Head of caudate nucleus (tissue), 42 donors: ENCODE data around the gene THSD4.

Source experiments
- DNase-seq, 42 donors: peaks; one replicate each; pipeline versions ENCODE4 v3.0.0 to v3.0.0-alpha.2; 2020 to 2021; ENCODE audit warnings: mixed read lengths in 7 of 42
- intact Hi-C: fragments of 100-400 bp; cut with DNase I; formaldehyde crosslinking; loops from one replicate; pipeline ENCODE4 v1.15.0; 2022

The THSD4 gene

GRCh38 chr15:71344316-71344715 lies 229.0 kb downstream of the THSD4 start:
- intact Hi-C loops = no loop called here
- peak in 1 of 42 donors; percentile 17 for DNase-seq

GRCh38 chr15:71345186-71345585 lies 229.9 kb downstream of the THSD4 start:
- intact Hi-C loops = no loop called here

GRCh38 chr15:71346464-71346863 lies 231.2 kb downstream of the THSD4 start:
- intact Hi-C loops = no loop called here

More at GRCh38 chr15:71345186-71345585, 229.9 kb downstream of the THSD4 start:
- peak in 1 of 42 donors; percentile 28 for DNase-seq

GRCh38 chr15:71348597-71348996 lies 233.3 kb downstream of the THSD4 start:
- intact Hi-C loops = no loop called here
- peak in 1 of 42 donors; percentile 23 for DNase-seq

More at GRCh38 chr15:71346464-71346863, 231.2 kb downstream of the THSD4 start:
- peak in 1 of 42 donors; percentile 10 for DNase-seq

- intact Hi-C loops = no loop called here
- DNase-seq = no peak
These were observed 234.1 kb downstream of the THSD4 start for GRCh38 chr15:71349336-71349735.

- intact Hi-C loops = no loop called here
- DNase-seq = peak in 1 of 42 donors; percentile 31
These were observed 234.7 kb downstream of the THSD4 start for GRCh38 chr15:71349736-71350526.

GRCh38 chr15:71350622-71351378 lies 235.5 kb downstream of the THSD4 start:
- DNase-seq = no peak
- intact Hi-C loops = no loop called here

- intact Hi-C loops = no loop called here
- DNase-seq = no peak
These were observed 236.9 kb downstream of the THSD4 start for GRCh38 chr15:71352125-71352524.

GRCh38 chr15:71352765-71353164 lies 237.5 kb downstream of the THSD4 start:
- no peak for DNase-seq
- intact Hi-C loops = no loop called here

GRCh38 chr15:71353171-71353570 lies 237.9 kb downstream of the THSD4 start:
- no peak for DNase-seq
- intact Hi-C loops = no loop called here

GRCh38 chr15:71355268-71355667 lies 240.0 kb downstream of the THSD4 start:
- DNase-seq = no peak
- intact Hi-C loops = no loop called here

- intact Hi-C loops = no loop called here
- no peak for DNase-seq
These were observed 242.1 kb downstream of the THSD4 start for GRCh38 chr15:71357321-71357732.

GRCh38 chr15:71357967-71358366 lies 242.7 kb downstream of the THSD4 start:
- no peak for DNase-seq
- intact Hi-C loops = no loop called here

- DNase-seq = no peak
- intact Hi-C loops = no loop called here
These were observed 244.0 kb downstream of the THSD4 start for GRCh38 chr15:71359246-71359645.

- intact Hi-C loops = no loop called here
- DNase-seq = peak in 2 of 42 donors; percentile 18 to 34
These were observed 247.3 kb downstream of the THSD4 start for GRCh38 chr15:71362556-71362955.

GRCh38 chr15:71362987-71363968 lies 248.0 kb downstream of the THSD4 start:
- peak in 2 of 42 donors; percentile 14 to 23 for DNase-seq
- intact Hi-C loops = no loop called here

GRCh38 chr15:71364117-71364584 lies 248.9 kb downstream of the THSD4 start:
- intact Hi-C loops = no loop called here
- peak in 1 of 42 donors; percentile 25 for DNase-seq

- no peak for DNase-seq
- intact Hi-C loops = no loop called here
These were observed 251.3 kb downstream of the THSD4 start for GRCh38 chr15:71366522-71366921.

- intact Hi-C loops = no loop called here
- DNase-seq = no peak
These were observed 251.7 kb downstream of the THSD4 start for GRCh38 chr15:71366926-71367325.
